Right forelimb (tissue), 1 donor: ENCODE data around the gene CD300LB.

Experiments
- DNase-seq: peaks from one replicate; pipeline ENCODE4 v3.0.0-alpha.2; 2018

Gene CD300LB

GRCh38 chr17:74547736-74548135 is 16.5 kb upstream of the CD300LB start:
- no peak for DNase-seq

GRCh38 chr17:74547264-74547663 is 16.0 kb upstream of the CD300LB start:
- no peak for DNase-seq

- DNase-seq, result no peak
Measured at GRCh38 chr17:74546586-74546985, 15.3 kb upstream of the CD300LB start.

GRCh38 chr17:74545843-74546230 is 14.6 kb upstream of the CD300LB start, which contains the start of gene CD300C:
Gene CD300C, minus strand, starts transcription at chr17:74546115. Its CDS starts 333 bp downstream, at chr17:74545782.
- DNase-seq, result no peak

- DNase-seq, result no peak
Measured at GRCh38 chr17:74544991-74545842, 13.9 kb upstream of the CD300LB start.

- no peak for DNase-seq
Measured at GRCh38 chr17:74543891-74544760, 12.9 kb upstream of the CD300LB start.

GRCh38 chr17:74543406-74543805 is 12.1 kb upstream of the CD300LB start:
- DNase-seq, result no peak

- DNase-seq, result no peak
Measured at GRCh38 chr17:74542727-74543383, 11.6 kb upstream of the CD300LB start.

GRCh38 chr17:74542166-74542565 is 10.9 kb upstream of the CD300LB start:
- no peak for DNase-seq

GRCh38 chr17:74541176-74542111 is 10.2 kb upstream of the CD300LB start:
- DNase-seq, result no peak

GRCh38 chr17:74539281-74539820 is 8.1 kb upstream of the CD300LB start:
- DNase-seq, result no peak

- no peak for DNase-seq
Measured at GRCh38 chr17:74536890-74537289, 5.6 kb upstream of the CD300LB start.

GRCh38 chr17:74532115-74532514 is 840 bp upstream of the CD300LB start:
- DNase-seq, result no peak

- no peak for DNase-seq
Measured at GRCh38 chr17:74530831-74531150, 484 bp downstream of the CD300LB start.

GRCh38 chr17:74529243-74529642 is 2.0 kb downstream of the CD300LB start:
- no peak for DNase-seq

- no peak for DNase-seq
Measured at GRCh38 chr17:74528491-74529199, 2.6 kb downstream of the CD300LB start.

GRCh38 chr17:74527756-74528155 is 3.5 kb downstream of the CD300LB start:
- DNase-seq, result no peak

- DNase-seq, result no peak
Measured at GRCh38 chr17:74527081-74527480, 4.2 kb downstream of the CD300LB start.

GRCh38 chr17:74526681-74527080 is 4.6 kb downstream of the CD300LB start:
- DNase-seq, result no peak

- no peak for DNase-seq
Measured at GRCh38 chr17:74525781-74526288, 5.4 kb downstream of the CD300LB start.

- no peak for DNase-seq
Measured at GRCh38 chr17:74525465-74525725, 5.9 kb downstream of the CD300LB start.
